Natural killer cell (primary cell): Measurements from ENCODE around the gene BRINP2. TPM values are rescaled to one million over a fixed set of nuclear protein-coding genes. Genes with fewer than 3 reads are reported as not detected.

Experiments used
- ATAC-seq, 3 donors: fragments of 150-1000 bp in 2 of 3; fragments of 200-7000 bp in 1 of 3; cut with Tn5 transposase; 1 replicate in 1 of 3; 2 replicates in 2 of 3; pipeline ENCODE4 v1.10.0; 2021; ENCODE audit warnings: mild to moderate bottlenecking in 2 of 3, moderate library complexity in 2 of 3
- DNase-seq, 2 donors: peaks; one replicate each; pipeline versions ENCODE4 v3.0.0 to v3.0.0-alpha.2; 2013 to 2021; ENCODE audit warnings: mixed read lengths in 1 of 2
- H3K27ac ChIP-seq: one replicate; pipeline ENCODE4 v1.5.1; 2013; ENCODE audit warnings: mild to moderate bottlenecking, low read length
- H3K27me3 ChIP-seq: one replicate; pipeline ENCODE4 v1.6.1; 2013; ENCODE audit warnings: low read length; ENCODE audit not compliant: control insufficient read depth, insufficient read depth
- H3K36me3 ChIP-seq: one replicate; pipeline ENCODE4 v1.6.1; 2013; ENCODE audit warnings: low read length; ENCODE audit not compliant: control insufficient read depth, insufficient read depth
- H3K4me1 ChIP-seq: one replicate; pipeline ENCODE4 v1.6.1; 2013; ENCODE audit warnings: low read length; ENCODE audit not compliant: control insufficient read depth, insufficient read depth
- H3K4me3 ChIP-seq: one replicate; pipeline ENCODE4 v1.5.1; 2013; ENCODE audit warnings: low read length
- H3K9me3 ChIP-seq: one replicate; pipeline ENCODE4 v1.6.1; 2013; ENCODE audit warnings: low read length; ENCODE audit not compliant: control insufficient read depth, insufficient read depth
- H3K27ac Mint-ChIP-seq, 2 donors: one replicate each; pipeline ENCODE4 v1.8.0; 2022; ENCODE audit warnings: mild to moderate bottlenecking in 2 of 2, mixed read lengths in 2 of 2, moderate library complexity in 1 of 2
- H3K27me3 Mint-ChIP-seq, 2 donors: one replicate each; pipeline ENCODE4 v1.8.0; 2022; ENCODE audit warnings: low read depth in 2 of 2, mixed read lengths in 2 of 2
- H3K36me3 Mint-ChIP-seq: one replicate; pipeline ENCODE4 v1.8.0; 2022; ENCODE audit warnings: mixed read lengths
- H3K4me1 Mint-ChIP-seq, 2 donors: one replicate each; pipeline ENCODE4 v1.8.0; 2022; ENCODE audit warnings: mixed read lengths in 2 of 2
- H3K4me3 Mint-ChIP-seq: one replicate; pipeline ENCODE4 v1.8.0; 2022; ENCODE audit warnings: mild to moderate bottlenecking, moderate library complexity, mixed read lengths
- H3K9me3 Mint-ChIP-seq, 2 donors: one replicate each; pipeline ENCODE4 v1.8.0; 2022; ENCODE audit warnings: mixed read lengths in 2 of 2
- CTCF ChIP-seq: fragments of 200-600 bp; IDR thresholded peaks from one replicate; pipeline ENCODE4 v1.8.0; 2022; ENCODE audit warnings: antibody characterized with exemption
- WGBS: methylation state at CpG from one replicate; pipeline ENCODE4 v1.1.7; 2013; ENCODE audit warnings: missing lambda C conversion rate; ENCODE audit not compliant: insufficient coverage; 5-methylcytosine and 5-hydroxymethylcytosine counted together
- intact Hi-C: fragments of 100-400 bp; cut with micrococcal nuclease; formaldehyde crosslinking; loops from one replicate; pipeline ENCODE4 v1.14.2; 2022
- total RNA-seq, 4 donors: library from RNA; stranded (reverse); fragments of 120-200 nt in 1 of 4; gene quantifications; one replicate each; pipeline versions ENCODE4 v1.2.3 to v1.2.4, GENCODE V29; 2013 to 2022

Gene BRINP2
- total RNA-seq, 3 donors from 2014 or later (not counting 1 experiment from before 2014, with no cell fraction given): not detected

GRCh38 chr1:177198243-177198642, 27.5 kb downstream of the BRINP2 start:
- Mint-ChIP-seq H3K36me3 (no peaks in the 10 kb centered on the region), H3K4me3 (no peak overlapping the region), H3K27ac (no peak overlapping the region), H3K4me1 (no peaks in the 10 kb centered on the region), H3K9me3 (peaks cover 10 to 15% of the 10 kb centered on the region in 2 donors), H3K27me3 (no peaks in the 10 kb centered on the region)
- Histone ChIP-seq H3K27ac (no peak overlapping the region), H3K4me1 (no peaks in the 10 kb centered on the region), H3K4me3 (no peak overlapping the region), H3K36me3 (no peaks in the 10 kb centered on the region), H3K9me3 (no peaks in the 10 kb centered on the region), H3K27me3 (no peaks in the 10 kb centered on the region)
- WGBS: 89% methylated on average over 2 of the region's 2 CpGs
- no peak for ATAC-seq
- intact Hi-C loops: no loop called here
- no peak for DNase-seq
- no peak for TF ChIP-seq CTCF

GRCh38 chr1:177200290-177200689, 29.5 kb downstream of the BRINP2 start:
- H3K4me3 ChIP-seq: no peak overlapping the region
- no peak overlapping the region for H3K27ac Mint-ChIP-seq
- no peak overlapping the region for H3K4me3 Mint-ChIP-seq
- no peak for ATAC-seq
- H3K36me3 ChIP-seq: no peaks in the 10 kb centered on the region
- no peaks in the 10 kb centered on the region for H3K9me3 ChIP-seq
- peaks cover 7 to 12% of the 10 kb centered on the region in 2 donors for H3K9me3 Mint-ChIP-seq
- H3K27ac ChIP-seq: no peak overlapping the region
- no peaks in the 10 kb centered on the region for H3K4me1 Mint-ChIP-seq
- DNase-seq: no peak
- H3K4me1 ChIP-seq: no peaks in the 10 kb centered on the region
- intact Hi-C loops: no loop called here
- TF ChIP-seq CTCF: no peak
- 83% methylated on average over 3 of the region's 4 CpGs for WGBS
- H3K27me3 Mint-ChIP-seq: no peaks in the 10 kb centered on the region
- no peaks in the 10 kb centered on the region for H3K27me3 ChIP-seq
- no peaks in the 10 kb centered on the region for H3K36me3 Mint-ChIP-seq

- no peak for ATAC-seq
- H3K9me3 Mint-ChIP-seq: peaks cover 2% of the 10 kb centered on the region in 2 donors
- H3K27ac ChIP-seq: no peak overlapping the region
- DNase-seq: no peak
- H3K4me1 Mint-ChIP-seq: no peaks in the 10 kb centered on the region
- H3K27me3 ChIP-seq: no peaks in the 10 kb centered on the region
- no peaks in the 10 kb centered on the region for H3K36me3 ChIP-seq
- H3K4me3 Mint-ChIP-seq: no peak overlapping the region
- H3K36me3 Mint-ChIP-seq: no peaks in the 10 kb centered on the region
- intact Hi-C loops: no loop called here
- H3K27ac Mint-ChIP-seq: no peak overlapping the region
- no peak for TF ChIP-seq CTCF
- H3K4me1 ChIP-seq: no peaks in the 10 kb centered on the region
- no peaks in the 10 kb centered on the region for H3K27me3 Mint-ChIP-seq
- no peak overlapping the region for H3K4me3 ChIP-seq
- no peaks in the 10 kb centered on the region for H3K9me3 ChIP-seq
These were observed 36.1 kb downstream of the BRINP2 start for GRCh38 chr1:177206831-177207355.

- intact Hi-C loops: no loop called here
- no peak for DNase-seq
- no peak overlapping the region for H3K4me3 Mint-ChIP-seq
- H3K4me1 Mint-ChIP-seq: no peaks in the 10 kb centered on the region
- no peaks in the 10 kb centered on the region for H3K36me3 Mint-ChIP-seq
- no peaks in the 10 kb centered on the region for H3K27me3 ChIP-seq
- no peak overlapping the region for H3K27ac Mint-ChIP-seq
- H3K36me3 ChIP-seq: no peaks in the 10 kb centered on the region
- TF ChIP-seq CTCF: no peak
- no peak overlapping the region for H3K27ac ChIP-seq
- no peak for ATAC-seq
- H3K4me1 ChIP-seq: no peaks in the 10 kb centered on the region
- no peaks in the 10 kb centered on the region for H3K9me3 ChIP-seq
- peaks cover 0 to 2% of the 10 kb centered on the region in 2 donors for H3K9me3 Mint-ChIP-seq
- H3K27me3 Mint-ChIP-seq: no peaks in the 10 kb centered on the region
- 69% methylated on average over 4 of the region's 4 CpGs for WGBS
- H3K4me3 ChIP-seq: no peak overlapping the region
These were observed 38.2 kb downstream of the BRINP2 start for GRCh38 chr1:177208920-177209319.
